HUES48 (cell line): ENCODE measurements around the gene FUT9.

ENCODE experiments used
- H3K27ac ChIP-seq: one replicate; pipeline ENCODE4 v1.7.0; 2013; ENCODE audit warnings: low read depth, low read length, inconsistent platforms
- H3K27me3 ChIP-seq: 2 replicates; pipeline ENCODE4 v1.6.1; 2013; ENCODE audit warnings: mild to moderate bottlenecking, low read length; ENCODE audit not compliant: control insufficient read depth, insufficient read depth
- H3K36me3 ChIP-seq: 2 replicates; pipeline ENCODE4 v1.6.1; 2013; ENCODE audit warnings: low read length; ENCODE audit not compliant: control insufficient read depth, insufficient read depth
- H3K4me1 ChIP-seq: 2 replicates; pipeline ENCODE4 v1.6.1; 2013; ENCODE audit warnings: mild to moderate bottlenecking, low read length; ENCODE audit not compliant: control insufficient read depth, insufficient read depth
- H3K4me3 ChIP-seq: 2 replicates; pipeline ENCODE4 v1.5.1; 2013; ENCODE audit warnings: mild to moderate bottlenecking, low read depth, low read length
- H3K9ac ChIP-seq: 2 replicates; pipeline ENCODE4 v1.6.1; 2013; ENCODE audit warnings: mild to moderate bottlenecking, low read depth, low read length, moderate library complexity
- H3K9me3 ChIP-seq: 2 replicates; pipeline ENCODE4 v1.6.1; 2013; ENCODE audit warnings: low read length; ENCODE audit not compliant: control insufficient read depth, insufficient read depth

FUT9 gene

GRCh38 chr6:96124778-96125177 lies 109.0 kb downstream of the FUT9 start:
- Histone ChIP-seq H3K4me3 (no peak overlapping the region), H3K27me3 (no peaks in the 10 kb centered on the region), H3K9ac (no peak overlapping the region), H3K27ac (no peak overlapping the region), H3K4me1 (peaks cover 12% of the 10 kb centered on the region; the same call in 1 of the 2 replicates), H3K9me3 (no peaks in the 10 kb centered on the region), H3K36me3 (no peaks in the 10 kb centered on the region)

GRCh38 chr6:96138406-96138805 lies 122.6 kb downstream of the FUT9 start:
- Histone ChIP-seq H3K9ac (no peak overlapping the region), H3K27ac (no peak overlapping the region), H3K36me3 (no peaks in the 10 kb centered on the region), H3K9me3 (peaks cover 11% of the 10 kb centered on the region; the same call in 1 of the 2 replicates), H3K27me3 (no peaks in the 10 kb centered on the region), H3K4me3 (no peak overlapping the region), H3K4me1 (no peaks in the 10 kb centered on the region)

- H3K36me3 ChIP-seq: no peaks in the 10 kb centered on the region
- no peaks in the 10 kb centered on the region for H3K27me3 ChIP-seq
- H3K9me3 ChIP-seq: peaks cover 11% of the 10 kb centered on the region; the same call in 1 of the 2 replicates
- H3K4me1 ChIP-seq: no peaks in the 10 kb centered on the region
- H3K9ac ChIP-seq: no peak overlapping the region
- no peak overlapping the region for H3K4me3 ChIP-seq
- no peak overlapping the region for H3K27ac ChIP-seq
These were observed 126.4 kb downstream of the FUT9 start for GRCh38 chr6:96142142-96142541.

- Histone ChIP-seq H3K4me3 (no peak overlapping the region), H3K27ac (no peak overlapping the region), H3K36me3 (no peaks in the 10 kb centered on the region), H3K9ac (no peak overlapping the region), H3K9me3 (no peaks in the 10 kb centered on the region), H3K27me3 (no peaks in the 10 kb centered on the region), H3K4me1 (0 out of 2 replicates have a peak, but pooled peaks cover 3% of the 10 kb centered on the region)
These were observed 134.7 kb downstream of the FUT9 start for GRCh38 chr6:96150431-96150830.

GRCh38 chr6:96151707-96152106 lies 135.9 kb downstream of the FUT9 start:
- Histone ChIP-seq H3K27me3 (no peaks in the 10 kb centered on the region), H3K4me3 (no peak overlapping the region), H3K9ac (no peak overlapping the region), H3K9me3 (no peaks in the 10 kb centered on the region), H3K27ac (no peak overlapping the region), H3K36me3 (no peaks in the 10 kb centered on the region), H3K4me1 (0 out of 2 replicates have a peak, but pooled peaks cover 3% of the 10 kb centered on the region)

GRCh38 chr6:96152114-96152708 lies 136.4 kb downstream of the FUT9 start:
- Histone ChIP-seq H3K4me3 (no peak overlapping the region), H3K9ac (no peak overlapping the region), H3K36me3 (no peaks in the 10 kb centered on the region), H3K27ac (no peak overlapping the region), H3K4me1 (peaks cover 3% of the 10 kb centered on the region; the same call in 1 of the 2 replicates), H3K27me3 (no peaks in the 10 kb centered on the region), H3K9me3 (no peaks in the 10 kb centered on the region)

- Histone ChIP-seq H3K36me3 (no peaks in the 10 kb centered on the region), H3K27me3 (no peaks in the 10 kb centered on the region), H3K4me1 (peaks cover 3% of the 10 kb centered on the region; the same call in 1 of the 2 replicates), H3K9me3 (no peaks in the 10 kb centered on the region), H3K9ac (no peak overlapping the region), H3K27ac (no peak overlapping the region), H3K4me3 (no peak overlapping the region)
These were observed 138.0 kb downstream of the FUT9 start for GRCh38 chr6:96153775-96154174.

- Histone ChIP-seq H3K27ac (no peak overlapping the region), H3K4me1 (peaks cover 11% of the 10 kb centered on the region), H3K27me3 (no peaks in the 10 kb centered on the region), H3K4me3 (no peak overlapping the region), H3K9ac (no peak overlapping the region), H3K36me3 (no peaks in the 10 kb centered on the region), H3K9me3 (no peaks in the 10 kb centered on the region)
These were observed 140.7 kb downstream of the FUT9 start for GRCh38 chr6:96156425-96156824.

- no peak overlapping the region for H3K27ac ChIP-seq
These were observed 141.3 kb downstream of the FUT9 start for GRCh38 chr6:96157018-96157565.

GRCh38 chr6:96162711-96163120 lies 146.9 kb downstream of the FUT9 start:
- H3K36me3 ChIP-seq: no peaks in the 10 kb centered on the region
- peak overlapping the region; percentile 82 for H3K27ac ChIP-seq
- H3K4me3 ChIP-seq: peak overlapping the region; percentile 43
- peak overlapping the region; percentile 9; the same call in 1 of the 2 replicates for H3K9ac ChIP-seq
- no peaks in the 10 kb centered on the region for H3K27me3 ChIP-seq
- peaks cover 33% of the 10 kb centered on the region for H3K4me1 ChIP-seq
- no peaks in the 10 kb centered on the region for H3K9me3 ChIP-seq

More at GRCh38 chr6:96157018-96157565, 141.3 kb downstream of the FUT9 start:
- no peaks in the 10 kb centered on the region for H3K9me3 ChIP-seq
- H3K4me3 ChIP-seq: no peak overlapping the region
- peaks cover 18% of the 10 kb centered on the region for H3K4me1 ChIP-seq
- H3K27me3 ChIP-seq: no peaks in the 10 kb centered on the region
- no peaks in the 10 kb centered on the region for H3K36me3 ChIP-seq
- no peak overlapping the region for H3K9ac ChIP-seq

GRCh38 chr6:96164802-96165201 lies 149.0 kb downstream of the FUT9 start:
- H3K4me3 ChIP-seq: no peak overlapping the region
- H3K4me1 ChIP-seq: peaks cover 33% of the 10 kb centered on the region
- no peaks in the 10 kb centered on the region for H3K9me3 ChIP-seq
- H3K27ac ChIP-seq: no peak overlapping the region
- no peaks in the 10 kb centered on the region for H3K27me3 ChIP-seq
- no peaks in the 10 kb centered on the region for H3K36me3 ChIP-seq
- no peak overlapping the region for H3K9ac ChIP-seq
